GM19324 (cell line): ENCODE data around the gene HAUS6.
"Not testable (repeated sequence)": the region's sequence is repeated elsewhere in the genome, so short reads cannot be mapped to it uniquely, and the experiment has no call there.

Source experiments
- ATAC-seq: cut with Tn5 transposase; IDR thresholded peaks from one replicate; pipeline ENCODE4 v1.9.1; 2021; ENCODE audit warnings: mild to moderate bottlenecking, moderate library complexity; ENCODE audit not compliant: unreplicated experiment, low FRiP score

HAUS6 gene

GRCh38 chr9:19102631-19103345 is at the start of gene HAUS6:
Gene HAUS6, minus strand, starts transcription at chr9:19102904. Its CDS starts 253 bp downstream, at chr9:19102651.
- peak; percentile 99 for ATAC-seq

- not testable (repeated sequence) for ATAC-seq
Observed at GRCh38 chr9:19152160-19152498, 49.4 kb upstream of the HAUS6 start.

GRCh38 chr9:19151425-19152159 is 48.9 kb upstream of the HAUS6 start:
- ATAC-seq, result no peak

GRCh38 chr9:19149230-19149629 is 46.5 kb upstream of the HAUS6 start:
- ATAC-seq, result no peak

GRCh38 chr9:19148187-19148586 is 45.5 kb upstream of the HAUS6 start:
- ATAC-seq, result no peak

GRCh38 chr9:19146441-19147024 is 43.8 kb upstream of the HAUS6 start:
- ATAC-seq, result no peak

GRCh38 chr9:19145881-19146280 is 43.2 kb upstream of the HAUS6 start:
- no peak for ATAC-seq

- ATAC-seq, result no peak
Observed at GRCh38 chr9:19140259-19140658, 37.6 kb upstream of the HAUS6 start.

GRCh38 chr9:19138084-19138483 is 35.4 kb upstream of the HAUS6 start:
- ATAC-seq, result no peak

- no peak for ATAC-seq
Observed at GRCh38 chr9:19137282-19137681, 34.6 kb upstream of the HAUS6 start.

GRCh38 chr9:19136129-19136528 is 33.4 kb upstream of the HAUS6 start:
- ATAC-seq, result no peak

- ATAC-seq, result no peak
Observed at GRCh38 chr9:19133549-19134345, 31.0 kb upstream of the HAUS6 start.

GRCh38 chr9:19130436-19130835 is 27.7 kb upstream of the HAUS6 start:
- ATAC-seq, result no peak

GRCh38 chr9:19127871-19128500 is 25.3 kb upstream of the HAUS6 start:
- no peak for ATAC-seq

- no peak for ATAC-seq
Observed at GRCh38 chr9:19124430-19124793, 21.7 kb upstream of the HAUS6 start.

GRCh38 chr9:19122490-19123042 is 19.9 kb upstream of the HAUS6 start:
- no peak for ATAC-seq

GRCh38 chr9:19120877-19121276 is 18.2 kb upstream of the HAUS6 start:
- no peak for ATAC-seq

GRCh38 chr9:19119801-19120440 is 17.2 kb upstream of the HAUS6 start:
- ATAC-seq, result no peak

- no peak for ATAC-seq
Observed at GRCh38 chr9:19119246-19119645, 16.5 kb upstream of the HAUS6 start.
